Keratinocyte (primary cell): Measurements from ENCODE around the gene DHX34.

Source experiments
- EZH2 ChIP-seq: IDR thresholded peaks from one replicate; pipeline ENCODE4 v1.6.1; 2012; ENCODE audit warnings: inconsistent platforms, mild to moderate bottlenecking, low read length, moderate library complexity
- TF ChIP-seq, protein P1 (sequence below), 3 experiments: IDR thresholded peaks in 1 of 3; conservative IDR thresholded peaks in 1 of 3; optimal IDR thresholded peaks in 1 of 3; 2 replicates in 2 of 3; 3 replicates in 1 of 3; pipeline versions ENCODE3 to v1.5.1; 2011; ENCODE audit warnings: low read length in 3 of 3, mild to moderate bottlenecking in 3 of 3, moderate library complexity in 2 of 3, control low read depth in 1 of 3, inconsistent platforms in 1 of 3; ENCODE audit not compliant: insufficient read depth in 2 of 3; ENCODE audit errors: extremely low read depth in 1 of 3

DNA sequence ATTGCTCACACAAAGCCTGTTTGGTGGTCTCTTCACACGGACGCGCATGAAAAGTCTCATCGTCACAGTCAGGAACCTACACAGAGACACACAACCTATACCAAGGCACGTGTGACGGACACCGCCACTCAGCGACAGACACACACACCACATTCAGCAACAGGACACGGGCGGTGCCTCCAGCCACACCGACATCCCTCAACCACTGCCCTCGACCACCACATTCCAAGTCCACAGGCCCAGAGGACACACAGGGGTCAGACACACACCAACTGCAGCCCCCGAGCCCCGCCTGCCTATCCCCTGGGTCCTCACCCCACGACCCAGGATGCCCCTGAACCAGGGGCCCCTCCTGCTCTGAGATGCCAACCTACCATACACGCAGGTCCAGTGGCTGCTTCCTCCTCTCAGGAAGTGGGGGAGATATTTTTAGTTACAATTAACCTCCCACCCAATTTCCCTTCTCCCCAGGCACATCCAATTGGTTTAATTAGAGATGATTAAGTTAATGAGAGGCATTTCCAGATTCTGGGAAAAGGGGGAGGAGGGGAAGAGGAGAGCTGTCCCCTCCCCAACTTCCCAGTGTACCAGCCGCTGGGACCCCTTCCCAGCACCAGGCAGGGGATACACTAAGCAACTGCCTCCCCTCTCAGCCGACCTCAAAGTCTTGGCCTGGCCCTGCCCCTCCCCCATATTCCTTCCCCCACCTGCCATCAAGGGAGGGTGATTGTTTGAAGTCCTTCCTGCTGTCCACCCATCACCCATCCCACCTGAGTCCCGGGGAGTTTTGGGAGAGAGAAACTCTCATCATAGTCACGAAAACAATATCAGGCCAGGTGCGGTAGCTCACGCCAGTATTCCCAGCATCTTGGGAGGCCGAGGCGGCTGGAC lies 49.8 kb downstream of the DHX34 start:
- TF ChIP-seq, protein P1, sequence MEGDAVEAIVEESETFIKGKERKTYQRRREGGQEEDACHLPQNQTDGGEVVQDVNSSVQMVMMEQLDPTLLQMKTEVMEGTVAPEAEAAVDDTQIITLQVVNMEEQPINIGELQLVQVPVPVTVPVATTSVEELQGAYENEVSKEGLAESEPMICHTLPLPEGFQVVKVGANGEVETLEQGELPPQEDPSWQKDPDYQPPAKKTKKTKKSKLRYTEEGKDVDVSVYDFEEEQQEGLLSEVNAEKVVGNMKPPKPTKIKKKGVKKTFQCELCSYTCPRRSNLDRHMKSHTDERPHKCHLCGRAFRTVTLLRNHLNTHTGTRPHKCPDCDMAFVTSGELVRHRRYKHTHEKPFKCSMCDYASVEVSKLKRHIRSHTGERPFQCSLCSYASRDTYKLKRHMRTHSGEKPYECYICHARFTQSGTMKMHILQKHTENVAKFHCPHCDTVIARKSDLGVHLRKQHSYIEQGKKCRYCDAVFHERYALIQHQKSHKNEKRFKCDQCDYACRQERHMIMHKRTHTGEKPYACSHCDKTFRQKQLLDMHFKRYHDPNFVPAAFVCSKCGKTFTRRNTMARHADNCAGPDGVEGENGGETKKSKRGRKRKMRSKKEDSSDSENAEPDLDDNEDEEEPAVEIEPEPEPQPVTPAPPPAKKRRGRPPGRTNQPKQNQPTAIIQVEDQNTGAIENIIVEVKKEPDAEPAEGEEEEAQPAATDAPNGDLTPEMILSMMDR (optimal IDR thresholded peaks at IDR 0.05 in 1 of 3, IDR thresholded peaks at IDR 0.05 in 1 of 3, conservative IDR thresholded peaks at IDR 0.05 in 1 of 3; ENCODE audit: extremely low read depth in 1 of 3, insufficient read depth in 2 of 3, low read length in 3 of 3) = no peak
- TF ChIP-seq EZH2 = no peak
